Gastrocnemius medialis (tissue), 4 donors: ENCODE results near the gene ZEB1.

Experiments used
- POLR2A ChIP-seq, 2 donors: fragments of 450-650 bp; IDR thresholded peaks; one replicate each; pipeline ENCODE4 v1.6.1; 2017; ENCODE audit warnings: antibody characterized with exemption in 2 of 2, mild to moderate bottlenecking in 2 of 2, moderate library complexity in 2 of 2
- TF ChIP-seq, protein P1 (sequence below), 5 experiments: fragments of 450-650 bp in 3 of 5; fragments of 200-600 bp in 2 of 5; sonication (generic) in 2 of 5; IDR thresholded peaks in 4 of 5; conservative IDR thresholded peaks in 1 of 5; 1 replicate in 4 of 5; 2 replicates in 1 of 5; pipeline ENCODE4 v1.5.1; 2016 to 2019; ENCODE audit warnings: antibody characterized with exemption in 5 of 5, mild to moderate bottlenecking in 3 of 5, moderate library complexity in 3 of 5

- TF ChIP-seq, protein P1, sequence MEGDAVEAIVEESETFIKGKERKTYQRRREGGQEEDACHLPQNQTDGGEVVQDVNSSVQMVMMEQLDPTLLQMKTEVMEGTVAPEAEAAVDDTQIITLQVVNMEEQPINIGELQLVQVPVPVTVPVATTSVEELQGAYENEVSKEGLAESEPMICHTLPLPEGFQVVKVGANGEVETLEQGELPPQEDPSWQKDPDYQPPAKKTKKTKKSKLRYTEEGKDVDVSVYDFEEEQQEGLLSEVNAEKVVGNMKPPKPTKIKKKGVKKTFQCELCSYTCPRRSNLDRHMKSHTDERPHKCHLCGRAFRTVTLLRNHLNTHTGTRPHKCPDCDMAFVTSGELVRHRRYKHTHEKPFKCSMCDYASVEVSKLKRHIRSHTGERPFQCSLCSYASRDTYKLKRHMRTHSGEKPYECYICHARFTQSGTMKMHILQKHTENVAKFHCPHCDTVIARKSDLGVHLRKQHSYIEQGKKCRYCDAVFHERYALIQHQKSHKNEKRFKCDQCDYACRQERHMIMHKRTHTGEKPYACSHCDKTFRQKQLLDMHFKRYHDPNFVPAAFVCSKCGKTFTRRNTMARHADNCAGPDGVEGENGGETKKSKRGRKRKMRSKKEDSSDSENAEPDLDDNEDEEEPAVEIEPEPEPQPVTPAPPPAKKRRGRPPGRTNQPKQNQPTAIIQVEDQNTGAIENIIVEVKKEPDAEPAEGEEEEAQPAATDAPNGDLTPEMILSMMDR (IDR thresholded peaks at IDR 0.05 in 4 of 5, conservative IDR thresholded peaks at IDR 0.05 in 1 of 5), result no peak
- TF ChIP-seq POLR2A (IDR thresholded peaks at IDR 0.05), result no peak
These were observed 230.9 kb downstream of the ZEB1 start for GRCh38 chr10:31549896-31550295.
